ENCODE measurements around the gene RGL2.

- TF ChIP-seq CTCF (IDR thresholded peaks at IDR 0.05): no peak
- no peak for TF ChIP-seq POLR2A (IDR thresholded peaks at IDR 0.05)
These were observed 5.5 kb upstream of the RGL2 start for GRCh38 chr6:33304216-33304615.

Measured in uterus (tissue), 2 donors.